Measurements from ENCODE around the gene TPPP2. TPM values are rescaled to one million over a fixed set of nuclear protein-coding genes. Genes with fewer than 3 reads are reported as not detected.
A peak's percentile ranks its signal among the peaks of the same experiment; 100 is the strongest.

The TPPP2 gene
- total and polyA plus RNA-seq, 9 of the 15 experiments (the other 6 are each of a cell fraction or from before 2014, with no cell fraction given), result 0.18 TPM; not detected in 8

- no peak for TF ChIP-seq NR2C2 (CRISPR knock-in tag; IDR thresholded peaks at IDR 0.05)
- peak; percentile 80 for TF ChIP-seq NR2C2 (tag; IDR thresholded peaks at IDR 0.05)
- 0 out of 4 replicates have a peak, but pooled peaks of 1 of the 2 experiments have one; percentile 24 for TF ChIP-seq MNT (conservative IDR thresholded peaks at IDR 0.05)
- TF ChIP-seq BCOR (IDR thresholded peaks at IDR 0.05), result no peak
- TF ChIP-seq JUND (IDR thresholded peaks at IDR 0.05; ENCODE audit: borderline replicate concordance, low read depth, low read length), result peak; percentile 3; the same call in 1 of the 2 replicates
- no peak; the same call in 2 of the 3 replicates for TF ChIP-seq JUND (tag; IDR thresholded peaks at IDR 0.05; ENCODE audit: borderline replicate concordance, low read depth, low read length)
- no peak for TF ChIP-seq ATF1 (CRISPR knock-in tag; IDR thresholded peaks at IDR 0.05)
- 0 out of 2 replicates have a peak, but pooled peaks have one; percentile 19 for TF ChIP-seq ATF1 (tag; IDR thresholded peaks at IDR 0.05)
- no peak; the same call in 1 of the 2 replicates for TF ChIP-seq CEBPG (CRISPR knock-in tag; IDR thresholded peaks at IDR 0.05)
- TF ChIP-seq CEBPG (tag; conservative IDR thresholded peaks at IDR 0.05 in 1 of 2, IDR thresholded peaks at IDR 0.05 in 1 of 2), result peak; percentile 89 to 96
- TF ChIP-seq RBBP5 (IDR thresholded peaks at IDR 0.05; ENCODE audit: borderline replicate concordance, insufficient read depth, low read length, poor library complexity, severe bottlenecking), result peak; percentile 23
- TF ChIP-seq CBFA2T3 (IDR thresholded peaks at IDR 0.05), result peak; percentile 35
- TF ChIP-seq ZNF24 (IDR thresholded peaks at IDR 0.05), result no peak
- peak; percentile 30; the same call in 1 of the 2 replicates for TF ChIP-seq ATF7 (IDR thresholded peaks at IDR 0.05)
- peak; percentile 52 for TF ChIP-seq EP300 (IDR thresholded peaks at IDR 0.05; ENCODE audit: low read length)
- TF ChIP-seq LEF1 (IDR thresholded peaks at IDR 0.05), result 0 out of 2 replicates have a peak, but pooled peaks have one; percentile 27
- peak; percentile 49 for TF ChIP-seq SMARCA4 (IDR thresholded peaks at IDR 0.05)
- peak; percentile 44 for TF ChIP-seq GABPA (tag; conservative IDR thresholded peaks at IDR 0.05; ENCODE audit: low read depth)
- 0 out of 2 replicates have a peak, but pooled peaks have one; percentile 28 for TF ChIP-seq HDAC2 (IDR thresholded peaks at IDR 0.05)
- TF ChIP-seq GATA2 (CRISPR knock-in tag; IDR thresholded peaks at IDR 0.05), result peak; percentile 37; the same call in 1 of the 2 replicates
- peak; percentile 15; the same call in 1 of the 2 replicates for TF ChIP-seq SMAD4 (CRISPR knock-in tag; conservative IDR thresholded peaks at IDR 0.05)
- TF ChIP-seq CREB3L1 (IDR thresholded peaks at IDR 0.05; ENCODE audit: borderline replicate concordance, low read depth), result no peak
- TF ChIP-seq BACH1 (tag; IDR thresholded peaks at IDR 0.05), result peak; percentile 19; the same call in 1 of the 2 replicates
- TF ChIP-seq MYNN (IDR thresholded peaks at IDR 0.05), result no peak
- TF ChIP-seq MYNN (CRISPR knock-in tag; IDR thresholded peaks at IDR 0.05), result no peak
Observed at GRCh38 chr14:21043974-21044618, 14.1 kb downstream of the TPPP2 start (continued).

All from K562 (cell line).